ENCODE measurements around the gene LITAFD.
"Not testable (repeated sequence)": the region's sequence is repeated elsewhere in the genome, so short reads cannot be mapped to it uniquely, and the experiment has no call there.

Gene LITAFD

DNA sequence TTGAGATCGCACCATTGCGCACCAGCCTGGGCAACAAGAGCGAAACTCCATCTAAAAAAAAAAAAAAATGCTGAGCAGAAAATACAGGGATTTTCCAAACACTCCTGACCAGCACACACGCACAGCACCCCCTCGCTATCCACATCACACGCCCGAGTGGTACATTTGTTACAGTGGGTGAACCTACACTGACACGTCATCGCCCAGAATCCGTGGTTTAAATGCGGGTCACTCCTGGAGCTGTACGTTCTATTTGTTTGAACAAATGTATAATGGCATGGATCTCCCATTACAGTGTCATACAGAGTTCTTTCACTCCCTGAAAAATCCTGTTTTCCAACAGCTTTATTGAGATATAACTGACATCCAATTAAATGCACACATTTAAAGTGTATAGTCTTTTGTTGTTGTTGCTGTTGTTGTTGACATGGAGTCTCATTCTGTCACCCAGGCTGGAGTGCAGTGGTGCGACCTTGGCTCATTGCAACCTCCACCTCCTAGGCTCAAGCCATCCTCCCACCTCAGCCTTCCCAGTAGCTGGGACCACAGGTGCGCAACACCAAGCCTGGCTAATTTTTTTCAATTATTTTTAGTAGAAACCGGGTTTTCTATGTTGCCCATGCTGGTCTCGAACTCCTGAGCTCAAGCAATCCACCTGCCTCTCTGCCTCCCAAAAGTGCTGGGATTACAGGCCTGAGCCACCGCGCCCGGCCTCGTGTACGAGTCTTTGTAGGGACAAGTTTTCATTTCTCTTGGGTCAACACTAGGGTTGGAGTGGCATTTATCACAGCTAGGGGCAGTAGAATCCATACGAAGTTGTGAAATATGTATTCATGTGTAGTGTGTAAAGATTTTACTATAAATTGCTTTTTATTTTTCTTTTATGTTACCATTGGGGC lies 8.9 kb upstream of the LITAFD start:
- Histone ChIP-seq H3K9me3 (no peaks in the 10 kb centered on the region), H3K4me3 (no peak overlapping the region), H3K27me3 (peaks cover 0 to 2% of the 10 kb centered on the region in 2 donors), H3K4me1 (peaks cover 0 to 25% (median 5%) of the 10 kb centered on the region in 4 donors), H3K27ac (no peak overlapping the region), H3K36me3 (no peaks in the 10 kb centered on the region)
- intact Hi-C loops (cut with DNase I; ENCODE audit: low total_unique reads): no loop called here
- no peak for DNase-seq
- TF ChIP-seq, protein P1, sequence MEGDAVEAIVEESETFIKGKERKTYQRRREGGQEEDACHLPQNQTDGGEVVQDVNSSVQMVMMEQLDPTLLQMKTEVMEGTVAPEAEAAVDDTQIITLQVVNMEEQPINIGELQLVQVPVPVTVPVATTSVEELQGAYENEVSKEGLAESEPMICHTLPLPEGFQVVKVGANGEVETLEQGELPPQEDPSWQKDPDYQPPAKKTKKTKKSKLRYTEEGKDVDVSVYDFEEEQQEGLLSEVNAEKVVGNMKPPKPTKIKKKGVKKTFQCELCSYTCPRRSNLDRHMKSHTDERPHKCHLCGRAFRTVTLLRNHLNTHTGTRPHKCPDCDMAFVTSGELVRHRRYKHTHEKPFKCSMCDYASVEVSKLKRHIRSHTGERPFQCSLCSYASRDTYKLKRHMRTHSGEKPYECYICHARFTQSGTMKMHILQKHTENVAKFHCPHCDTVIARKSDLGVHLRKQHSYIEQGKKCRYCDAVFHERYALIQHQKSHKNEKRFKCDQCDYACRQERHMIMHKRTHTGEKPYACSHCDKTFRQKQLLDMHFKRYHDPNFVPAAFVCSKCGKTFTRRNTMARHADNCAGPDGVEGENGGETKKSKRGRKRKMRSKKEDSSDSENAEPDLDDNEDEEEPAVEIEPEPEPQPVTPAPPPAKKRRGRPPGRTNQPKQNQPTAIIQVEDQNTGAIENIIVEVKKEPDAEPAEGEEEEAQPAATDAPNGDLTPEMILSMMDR (IDR thresholded peaks at IDR 0.05): no peak

DNA sequence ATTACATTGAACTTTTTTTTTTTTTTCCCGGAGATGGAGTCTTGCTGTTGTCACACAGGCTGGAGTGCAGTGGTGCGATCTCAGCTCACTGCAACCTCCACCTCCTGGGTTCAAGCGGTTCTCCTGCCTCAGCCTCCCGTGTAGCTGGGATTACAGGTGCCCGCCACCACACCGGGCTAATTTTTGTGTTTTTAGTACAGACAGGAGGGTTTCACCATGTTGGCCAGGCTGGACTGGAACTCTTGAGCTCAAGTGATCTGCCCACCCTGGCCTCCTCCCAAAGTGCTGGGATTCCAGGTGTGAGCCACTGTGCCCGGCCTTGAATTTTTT lies 8.3 kb upstream of the LITAFD start:
- DNase-seq; H3K4me3 ChIP-seq; H3K9me3 ChIP-seq; H3K27ac ChIP-seq; H3K27me3 ChIP-seq; H3K36me3 ChIP-seq; intact Hi-C loops (cut with DNase I; ENCODE audit: low total_unique reads): not testable (repeated sequence)
- H3K4me1 ChIP-seq: peaks cover 0 to 25% (median 5%) of the 10 kb centered on the region in 4 donors

DNA sequence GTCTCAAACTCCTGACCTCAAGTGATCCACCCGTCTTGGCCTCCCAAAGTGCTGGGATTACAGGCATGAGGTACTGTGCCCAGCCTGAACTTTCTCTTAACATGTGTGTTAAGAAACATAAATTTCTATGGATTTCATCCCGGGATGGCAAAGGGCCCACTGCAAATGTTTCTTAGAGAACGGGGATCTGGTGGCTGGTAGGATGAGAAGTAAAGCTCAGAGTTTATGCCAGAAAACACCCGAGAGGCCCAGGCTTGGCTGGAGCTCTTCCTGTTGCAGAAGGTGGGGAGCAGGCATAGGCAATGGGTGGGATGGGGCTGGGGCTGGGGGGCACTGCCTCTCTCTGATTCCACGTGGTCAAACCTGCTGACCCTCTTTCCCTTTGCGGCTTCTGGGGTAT lies 7.8 kb upstream of the LITAFD start:
- intact Hi-C loops (cut with DNase I; ENCODE audit: low total_unique reads): no loop called here
- TF ChIP-seq, protein P1 (IDR thresholded peaks at IDR 0.05): no peak
- H3K4me3 ChIP-seq: no peak overlapping the region
- H3K36me3 ChIP-seq: no peaks in the 10 kb centered on the region
- H3K27me3 ChIP-seq: peaks cover 0 to 4% of the 10 kb centered on the region in 2 donors
- DNase-seq: no peak
- H3K27ac ChIP-seq: no peak overlapping the region
- H3K4me1 ChIP-seq: peaks cover 0 to 24% (median 4%) of the 10 kb centered on the region in 4 donors
- H3K9me3 ChIP-seq: no peaks in the 10 kb centered on the region

DNA sequence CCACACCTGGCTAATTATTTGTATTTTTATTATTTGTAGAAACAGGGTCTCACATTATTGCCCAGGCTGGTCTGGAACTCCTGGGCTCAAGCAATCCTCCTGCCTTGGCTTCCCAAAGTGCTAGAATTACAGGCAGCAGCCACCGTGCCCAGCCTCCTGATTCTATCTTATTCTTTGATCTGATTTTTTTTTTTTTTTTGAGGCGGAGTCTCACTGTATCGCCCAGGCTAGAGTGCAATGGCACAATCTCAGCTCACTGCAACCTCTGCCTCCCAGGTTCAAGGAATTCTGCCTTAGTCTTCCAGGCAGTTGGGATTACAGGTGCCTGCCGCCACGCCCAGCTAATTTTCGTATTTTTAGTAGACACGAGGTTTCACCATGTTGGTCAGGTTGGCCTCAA lies 6.8 kb upstream of the LITAFD start:
- H3K4me1 ChIP-seq: peaks cover 0 to 18% (median 2%) of the 10 kb centered on the region in 4 donors
- H3K4me3 ChIP-seq; intact Hi-C loops (cut with DNase I; ENCODE audit: low total_unique reads); DNase-seq; H3K27me3 ChIP-seq; H3K27ac ChIP-seq; H3K36me3 ChIP-seq; H3K9me3 ChIP-seq: not testable (repeated sequence)

DNA sequence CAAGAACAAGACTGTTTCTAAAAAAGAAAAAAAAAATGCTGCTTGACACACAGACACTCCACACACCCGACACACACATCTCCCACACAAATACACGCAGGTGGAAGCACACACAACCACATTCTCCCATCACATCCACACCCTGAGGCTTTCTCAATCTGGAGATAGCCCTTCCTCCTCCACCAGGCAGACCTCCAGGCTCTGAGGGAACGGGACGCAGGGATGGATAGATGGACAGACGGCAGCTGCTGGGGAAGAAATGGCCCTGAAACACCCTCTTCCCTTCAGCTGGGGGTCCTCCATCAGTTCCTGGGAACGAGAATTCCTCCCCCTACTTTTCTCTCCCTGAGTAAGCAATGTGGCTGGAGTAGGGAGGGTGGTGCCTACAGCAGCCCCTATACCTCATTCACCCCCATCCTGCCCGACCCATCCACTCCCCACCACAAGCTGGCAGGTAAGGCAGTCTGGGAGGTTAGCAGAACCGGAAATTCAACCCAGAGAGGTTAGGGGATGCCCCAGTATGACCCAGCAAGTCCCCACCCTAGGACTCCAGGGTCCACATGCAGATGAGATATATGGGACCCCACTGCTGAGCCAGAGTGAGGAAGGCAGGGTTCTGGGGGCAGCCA lies 4.1 kb upstream of the LITAFD start:
- intact Hi-C loops (cut with DNase I; ENCODE audit: low total_unique reads): no loop called here
- no peaks in the 10 kb centered on the region for H3K9me3 ChIP-seq
- no peaks in the 10 kb centered on the region for H3K36me3 ChIP-seq
- no peak overlapping the region for H3K27ac ChIP-seq
- H3K4me1 ChIP-seq: peaks cover 0 to 8% (median 2%) of the 10 kb centered on the region in 4 donors
- DNase-seq: no peak
- H3K4me3 ChIP-seq: no peak overlapping the region
- TF ChIP-seq, protein P1 (IDR thresholded peaks at IDR 0.05): no peak
- H3K27me3 ChIP-seq: peaks cover 0 to 7% of the 10 kb centered on the region in 2 donors

DNA sequence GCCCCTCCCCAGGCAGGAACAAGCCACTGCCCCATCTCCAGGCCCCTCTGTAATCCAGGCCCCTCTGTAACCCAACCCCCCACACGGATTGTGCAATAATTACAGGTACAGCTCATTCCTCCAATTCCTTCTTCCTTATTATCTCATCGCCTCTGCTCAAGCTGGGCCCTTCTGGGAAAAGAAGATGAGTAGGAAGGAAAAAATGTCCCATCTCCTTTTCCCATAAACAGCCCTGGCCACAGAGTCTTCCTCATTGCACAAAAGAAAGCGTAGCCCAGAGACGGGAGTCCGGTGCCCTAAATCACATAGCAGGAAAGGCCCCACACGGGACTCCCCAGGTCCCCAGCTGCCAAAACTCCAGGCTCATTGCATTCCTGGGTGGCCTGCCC lies 3.6 kb upstream of the LITAFD start:
- H3K4me3 ChIP-seq: no peak overlapping the region
- H3K27ac ChIP-seq: no peak overlapping the region
- intact Hi-C loops (cut with DNase I; ENCODE audit: low total_unique reads): no loop called here
- no peaks in the 10 kb centered on the region for H3K36me3 ChIP-seq
- no peaks in the 10 kb centered on the region for H3K9me3 ChIP-seq
- TF ChIP-seq, protein P1 (IDR thresholded peaks at IDR 0.05): no peak
- peaks cover 0 to 10% of the 10 kb centered on the region in 2 donors for H3K27me3 ChIP-seq
- H3K4me1 ChIP-seq: peaks cover 0 to 8% (median 2%) of the 10 kb centered on the region in 4 donors
- no peak for DNase-seq

Data from tibial artery (tissue), 4 donors.